ENCODE data around the gene HAPLN3.

DNA sequence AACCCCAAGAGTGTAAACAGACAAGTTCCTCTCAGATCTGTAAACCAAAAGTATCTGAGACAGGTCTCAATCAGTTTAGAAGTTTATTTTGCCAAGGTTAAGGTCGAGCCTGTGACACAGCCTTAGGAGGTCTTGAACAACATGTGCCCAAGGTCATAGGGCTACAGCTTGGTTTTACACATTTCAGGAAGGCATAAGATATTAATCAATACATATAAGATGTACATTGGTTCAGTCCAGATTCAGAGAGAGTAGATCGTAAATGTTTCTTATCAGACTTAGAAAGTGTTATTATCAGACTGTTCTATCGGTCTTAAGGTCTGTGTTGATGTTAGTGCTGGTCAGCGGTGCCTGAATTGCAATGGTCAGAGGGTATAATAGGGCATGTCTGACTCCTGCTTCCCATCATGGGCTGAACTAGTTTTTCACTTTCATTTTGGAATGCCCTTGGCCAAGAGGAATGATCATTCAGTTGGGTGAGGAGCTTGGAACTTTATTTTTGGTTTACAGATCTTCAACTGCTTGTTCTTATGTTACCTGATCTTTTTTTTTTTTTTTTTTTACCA is 44.8 kb upstream of the HAPLN3 start:
- TF ChIP-seq, protein P1, sequence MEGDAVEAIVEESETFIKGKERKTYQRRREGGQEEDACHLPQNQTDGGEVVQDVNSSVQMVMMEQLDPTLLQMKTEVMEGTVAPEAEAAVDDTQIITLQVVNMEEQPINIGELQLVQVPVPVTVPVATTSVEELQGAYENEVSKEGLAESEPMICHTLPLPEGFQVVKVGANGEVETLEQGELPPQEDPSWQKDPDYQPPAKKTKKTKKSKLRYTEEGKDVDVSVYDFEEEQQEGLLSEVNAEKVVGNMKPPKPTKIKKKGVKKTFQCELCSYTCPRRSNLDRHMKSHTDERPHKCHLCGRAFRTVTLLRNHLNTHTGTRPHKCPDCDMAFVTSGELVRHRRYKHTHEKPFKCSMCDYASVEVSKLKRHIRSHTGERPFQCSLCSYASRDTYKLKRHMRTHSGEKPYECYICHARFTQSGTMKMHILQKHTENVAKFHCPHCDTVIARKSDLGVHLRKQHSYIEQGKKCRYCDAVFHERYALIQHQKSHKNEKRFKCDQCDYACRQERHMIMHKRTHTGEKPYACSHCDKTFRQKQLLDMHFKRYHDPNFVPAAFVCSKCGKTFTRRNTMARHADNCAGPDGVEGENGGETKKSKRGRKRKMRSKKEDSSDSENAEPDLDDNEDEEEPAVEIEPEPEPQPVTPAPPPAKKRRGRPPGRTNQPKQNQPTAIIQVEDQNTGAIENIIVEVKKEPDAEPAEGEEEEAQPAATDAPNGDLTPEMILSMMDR (IDR thresholded peaks at IDR 0.05), result no peak
- TF ChIP-seq EP300 (IDR thresholded peaks at IDR 0.05) (no peak), POLR2A (IDR thresholded peaks at IDR 0.05) (no peak)

Data from tibial nerve (tissue), 4 donors.